HCT116 (cell line): ENCODE results near the gene MED27. TPM values are rescaled to one million over a fixed set of nuclear protein-coding genes. Genes with fewer than 3 reads are reported as not detected.

Source experiments
- ATAC-seq: fragments of 200-7000 bp; cut with Tn5 transposase; 2 replicates; pipeline ENCODE4 v1.9.1; 2020; ENCODE audit warnings: mild to moderate bottlenecking, moderate library complexity
- BruUV-seq: library from RNA; stranded (reverse); fragments of 400-500 nt; replicated peaks from 2 replicates; lab custom pipeline; 2021; lab: Mats Ljungman, UMichigan
- CTCF ChIA-PET: fragments of 300-600 bp; sonication (Branson Sonifier 250); formaldehyde crosslinking; loops from one replicate; lab custom pipeline; 2021; ENCODE audit warnings: antibody characterized with exemption; lab: Charles Lee
- POLR2A ChIA-PET: fragments of 300-600, 350-600 bp; sonication (Branson Sonifier 250); formaldehyde crosslinking; loops from one replicate; lab custom pipeline; 2021; ENCODE audit warnings: antibody characterized with exemption; lab: Charles Lee
- RAD21 ChIA-PET, 2 experiments: fragments of 300-600 bp; sonication (Branson Sonifier 250); formaldehyde crosslinking; loops; one replicate each; lab custom pipeline; 2023; ENCODE audit warnings: low total read pairs in 2 of 2; ENCODE audit not compliant: uncharacterized antibody in 2 of 2, unreplicated experiment in 2 of 2, low non-redundant PET in 1 of 2; lab: Charles Lee
- DNase-seq: peaks from one replicate; pipeline ENCODE4 v3.0.0-alpha.2; 2010; ENCODE audit warnings: low read depth, low spot score
- H2AFZ ChIP-seq: fragments of 200-600 bp; shearing (Covaris generic), sonication (generic); 2 replicates; pipeline ENCODE4 v1.6.1; 2017; ENCODE audit warnings: low read depth, mixed run types, mixed read lengths, antibody characterized with exemption, low read length; ENCODE audit not compliant: poor library complexity, severe bottlenecking
- H3K27ac ChIP-seq: 2 replicates; pipeline ENCODE4 v1.5.1; 2012; ENCODE audit warnings: low read depth, low read length
- H3K27me3 ChIP-seq: fragments of 200-600 bp; sonication (generic); 2 replicates; pipeline ENCODE4 v1.6.1; 2016; ENCODE audit warnings: mixed run types, low read length, mixed read lengths; ENCODE audit not compliant: insufficient read depth
- H3K36me3 ChIP-seq, 2 experiments: fragments of 200-500 bp in 1 of 2; fragments of 200-600 bp in 1 of 2; sonication (Bioruptor generic) in 1 of 2; sonication (generic) in 1 of 2; 2 replicates each; pipeline versions ENCODE4 v1.5.1 to v1.6.1; 2014 to 2016; ENCODE audit warnings: low read length in 2 of 2, inconsistent platforms in 1 of 2, mixed read lengths in 1 of 2, mixed run types in 1 of 2; ENCODE audit not compliant: insufficient read depth in 2 of 2, control insufficient read depth in 1 of 2
- H3K4me1 ChIP-seq, 2 experiments: fragments of 200-600 bp in 1 of 2; sonication (generic) in 1 of 2; 2 replicates each; pipeline versions ENCODE4 v1.5.1 to v1.6.1; 2012 to 2017; ENCODE audit warnings: low read length in 2 of 2, inconsistent platforms in 1 of 2, mild to moderate bottlenecking in 1 of 2, mixed read lengths in 1 of 2, mixed run types in 1 of 2, moderate library complexity in 1 of 2; ENCODE audit not compliant: insufficient read depth in 2 of 2, control insufficient read depth in 1 of 2
- H3K4me2 ChIP-seq: fragments of 200-600 bp; sonication (generic); 2 replicates; pipeline ENCODE4 v1.6.1; 2017; ENCODE audit warnings: mixed run types, low read length, mixed read lengths
- H3K4me3 ChIP-seq, 2 experiments: fragments of 200-600 bp in 1 of 2; sonication (generic) in 1 of 2; replicated peaks in 1 of 2; 2 replicates each; pipeline ENCODE4 v1.5.1; 2011 to 2016; ENCODE audit warnings: low read length in 2 of 2, control low read depth in 1 of 2, low read depth in 1 of 2, mild to moderate bottlenecking in 1 of 2, mixed read lengths in 1 of 2, mixed run types in 1 of 2
- H3K79me2 ChIP-seq: fragments of 200-600 bp; sonication (generic); 2 replicates; pipeline ENCODE4 v1.6.1; 2017; ENCODE audit warnings: mild to moderate bottlenecking, mixed run types, low read length, moderate library complexity, mixed read lengths; ENCODE audit not compliant: insufficient read depth
- H3K9ac ChIP-seq: fragments of 200-600 bp; sonication (generic); 2 replicates; pipeline ENCODE4 v1.6.1; 2016; ENCODE audit warnings: low read length, mixed read lengths
- H3K9me2 ChIP-seq: fragments of 200-600 bp; sonication (generic), shearing (Covaris generic); 2 replicates; pipeline ENCODE4 v1.6.1; 2017; ENCODE audit warnings: mixed run types, mild to moderate bottlenecking, moderate library complexity; ENCODE audit not compliant: insufficient read depth
- H3K9me3 ChIP-seq, 2 experiments: fragments of 200-500 bp in 1 of 2; fragments of 200-600 bp in 1 of 2; sonication (Bioruptor generic) in 1 of 2; sonication (generic) in 1 of 2; 2 replicates each; pipeline ENCODE4 v1.6.1; 2014 to 2017; ENCODE audit warnings: low read length in 2 of 2, mixed read lengths in 2 of 2, inconsistent platforms in 1 of 2, low read depth in 1 of 2, mild to moderate bottlenecking in 1 of 2, mixed run types in 1 of 2, moderate library complexity in 1 of 2; ENCODE audit not compliant: control insufficient read depth in 1 of 2, insufficient read depth in 1 of 2
- H4K20me1 ChIP-seq: fragments of 200-600 bp; sonication (generic), shearing (Covaris generic); 2 replicates; pipeline ENCODE4 v1.6.1; 2017; ENCODE audit warnings: mixed run types, mild to moderate bottlenecking, moderate library complexity; ENCODE audit not compliant: insufficient read depth
- ATF3 ChIP-seq: IDR thresholded peaks from 2 replicates; pipeline ENCODE4 v1.6.1; 2012
- CEBPB ChIP-seq: IDR thresholded peaks from 2 replicates; pipeline ENCODE4 v1.6.1; 2012; ENCODE audit warnings: low read depth
- CTCF ChIP-seq, 3 experiments: fragments of 200-600 bp in 1 of 3; sonication (generic) in 1 of 3; IDR thresholded peaks in 2 of 3; conservative IDR thresholded peaks in 1 of 3; 2 replicates each; pipeline ENCODE4 v1.5.1; 2012 to 2017; ENCODE audit warnings: low read depth in 2 of 3, low read length in 2 of 3, antibody characterized with exemption in 1 of 3, borderline replicate concordance in 1 of 3, control low read depth in 1 of 3, mild to moderate bottlenecking in 1 of 3, mixed read lengths in 1 of 3, mixed run types in 1 of 3, moderate library complexity in 1 of 3; ENCODE audit not compliant: insufficient read depth in 1 of 3
- EGR1 ChIP-seq: IDR thresholded peaks from 2 replicates; pipeline ENCODE4 v1.6.1; 2012; ENCODE audit warnings: low read depth
- ELF1 ChIP-seq: IDR thresholded peaks from 2 replicates; pipeline ENCODE4 v1.6.1; 2012; ENCODE audit warnings: low read depth, borderline replicate concordance
- EZH2 ChIP-seq: fragments of 200-600 bp; sonication (generic); IDR thresholded peaks from 2 replicates; pipeline ENCODE4 v1.6.1; 2017; ENCODE audit warnings: antibody characterized with exemption, mixed run types
- FOSL1 ChIP-seq: IDR thresholded peaks from 2 replicates; pipeline ENCODE4 v1.6.1; 2012; ENCODE audit warnings: low read depth
- JUND ChIP-seq: IDR thresholded peaks from 2 replicates; pipeline ENCODE4 v1.6.1; 2012
- POLR2AphosphoS5 ChIP-seq: IDR thresholded peaks from 2 replicates; pipeline ENCODE4 v1.6.1; 2011; ENCODE audit warnings: mild to moderate bottlenecking, low read depth, low read length, moderate library complexity
- RAD21 ChIP-seq: IDR thresholded peaks from 2 replicates; pipeline ENCODE4 v1.6.1; 2012; ENCODE audit warnings: low read depth, mild to moderate bottlenecking
- SRF ChIP-seq: IDR thresholded peaks from 2 replicates; pipeline ENCODE4 v1.6.1; 2012; ENCODE audit warnings: low read depth
- YY1 ChIP-seq: IDR thresholded peaks from 2 replicates; pipeline ENCODE4 v1.6.1; 2011; ENCODE audit warnings: low read length, low read depth, moderate library complexity, mild to moderate bottlenecking; ENCODE audit not compliant: insufficient replicate concordance; ENCODE audit errors: extremely low read depth
- ZBTB33 ChIP-seq: IDR thresholded peaks from 2 replicates; pipeline ENCODE4 v1.6.1; 2011; ENCODE audit warnings: mild to moderate bottlenecking, low read length, moderate library complexity; ENCODE audit not compliant: insufficient replicate concordance; ENCODE audit errors: extremely low read depth
- ZNF274 ChIP-seq: fragments of 200-500 bp; sonication (Bioruptor generic); IDR thresholded peaks from 2 replicates; pipeline ENCODE4 v1.6.1; 2014; ENCODE audit warnings: mild to moderate bottlenecking, low read depth, low read length, inconsistent platforms
- intact Hi-C: fragments of 100-400 bp; cut with micrococcal nuclease; formaldehyde crosslinking; loops from 2 replicates; pipeline ENCODE4 v1.10.0; 2022
- total RNA-seq: library from RNA; stranded (reverse); gene quantifications from one replicate; pipeline ENCODE4 v1.2.1, GENCODE V29; 2021; ENCODE audit not compliant: unreplicated experiment

The MED27 gene
- total RNA-seq, 1 experiment from 2014 or later, result 26.9 TPM

- Histone ChIP-seq H3K9me2 (0 out of 2 replicates have a peak, but pooled peaks cover 6% of the 10 kb centered on the region), H3K4me1 (peaks cover 0 to 12% of the 10 kb centered on the region in 2 experiments; a peak in 2 of 4 replicates), H3K79me2 (no peaks in the 10 kb centered on the region), H3K9me3 (no peaks in the 10 kb centered on the region), H2AFZ (no peak overlapping the region), H3K4me2 (peak overlapping the region; percentile 39), H3K4me3 (no peak overlapping the region), H3K9ac (no peak overlapping the region), H3K36me3 (no peaks in the 10 kb centered on the region), H4K20me1 (no peaks in the 10 kb centered on the region), H3K27ac (no peak overlapping the region), H3K27me3 (peaks cover 5% of the 10 kb centered on the region; the same call in 1 of the 2 replicates)
- TF ChIP-seq CTCF (IDR thresholded peaks at IDR 0.05 in 2 of 3, conservative IDR thresholded peaks at IDR 0.05 in 1 of 3; ENCODE audit: borderline replicate concordance in 1 of 3, insufficient read depth in 1 of 3, low read depth in 2 of 3, low read length in 2 of 3), result no peak
- TF ChIP-seq POLR2AphosphoS5, result no peak
- TF ChIP-seq FOSL1, result peak; percentile 37; the same call in 1 of the 2 replicates
- TF ChIP-seq SRF, result no peak
- no peak for TF ChIP-seq ELF1
- no peak for TF ChIP-seq EGR1
- no peak for TF ChIP-seq YY1
- TF ChIP-seq JUND, result no peak
- peak; percentile 63 for ATAC-seq
- no peak for DNase-seq
- ChIA-PET RAD21 (no interaction called here), CTCF (no interaction called here), POLR2A (no interaction called here)
- BruUV-seq, result no TSS peak
- intact Hi-C loops, result no loop called here
Observed at GRCh38 chr9:132094314-132094791, 14.7 kb upstream of the MED27 start.

- no peak for ATAC-seq
- Histone ChIP-seq H4K20me1 (no peaks in the 10 kb centered on the region), H3K36me3 (no peaks in the 10 kb centered on the region), H3K4me3 (no peak overlapping the region), H3K4me2 (no peak overlapping the region), H3K9ac (no peak overlapping the region), H3K9me2 (0 out of 2 replicates have a peak, but pooled peaks cover 6% of the 10 kb centered on the region), H3K9me3 (no peaks in the 10 kb centered on the region), H3K4me1 (peaks cover 0 to 12% of the 10 kb centered on the region in 2 experiments; a peak in 2 of 4 replicates), H3K27ac (no peak overlapping the region), H2AFZ (no peak overlapping the region), H3K79me2 (no peaks in the 10 kb centered on the region), H3K27me3 (no peaks in the 10 kb centered on the region)
- CTCF ChIA-PET, result no interaction called here
- no peak for DNase-seq
- no TSS peak for BruUV-seq
- RAD21 ChIA-PET, result no interaction called here
- intact Hi-C loops, result no loop called here
- POLR2A ChIA-PET, result no interaction called here
- no peak for TF ChIP-seq EZH2
- TF ChIP-seq POLR2AphosphoS5, result no peak
- TF ChIP-seq RAD21, result no peak
- TF ChIP-seq ZNF274, result no peak
- no peak for TF ChIP-seq CEBPB
- no peak for TF ChIP-seq ZBTB33
- no peak for TF ChIP-seq JUND
- no peak for TF ChIP-seq ATF3
Observed at GRCh38 chr9:132090771-132091170, 11.1 kb upstream of the MED27 start.
